Activated CD4-positive, alpha-beta T cell treated with anti-CD3 and anti-CD28 coated beads, Interleukin-2, amount 10 ng/mL, durations not matched to agents 24 days and 14 days (primary cell): ENCODE results near the gene GOLGA1. TPM values are rescaled to one million over a fixed set of nuclear protein-coding genes. Genes with fewer than 3 reads are reported as not detected.
"Not testable (repeated sequence)": the region's sequence is repeated elsewhere in the genome, so short reads cannot be mapped to it uniquely, and the experiment has no call there.

Source experiments
- DNase-seq: peaks from one replicate; pipeline ENCODE4 v3.0.0; 2022
- H3K27ac Mint-ChIP-seq: one replicate; pipeline ENCODE4 v1.8.0; 2022; ENCODE audit warnings: mild to moderate bottlenecking, mixed read lengths
- H3K27me3 Mint-ChIP-seq: one replicate; pipeline ENCODE4 v1.8.0; 2022; ENCODE audit warnings: mixed read lengths
- H3K36me3 Mint-ChIP-seq: one replicate; pipeline ENCODE4 v1.8.0; 2022; ENCODE audit warnings: low read depth, mild to moderate bottlenecking, mixed read lengths
- H3K4me1 Mint-ChIP-seq: one replicate; pipeline ENCODE4 v1.8.0; 2021; ENCODE audit warnings: mixed read lengths
- H3K4me3 Mint-ChIP-seq: one replicate; pipeline ENCODE4 v1.8.0; 2022; ENCODE audit warnings: mild to moderate bottlenecking, moderate library complexity, mixed read lengths
- H3K9me3 Mint-ChIP-seq: one replicate; pipeline ENCODE4 v1.8.0; 2021; ENCODE audit warnings: mixed read lengths
- intact Hi-C: fragments of 100-400 bp; cut with micrococcal nuclease; formaldehyde crosslinking; loops from one replicate; pipeline ENCODE4 v1.15.1; 2023
- total RNA-seq: library from RNA; stranded (reverse); gene quantifications from 2 replicates; pipeline ENCODE4 v1.2.3, GENCODE V29; 2022

Gene GOLGA1
- 17.3 and 19.3 TPM in 2 replicates for total RNA-seq

DNA sequence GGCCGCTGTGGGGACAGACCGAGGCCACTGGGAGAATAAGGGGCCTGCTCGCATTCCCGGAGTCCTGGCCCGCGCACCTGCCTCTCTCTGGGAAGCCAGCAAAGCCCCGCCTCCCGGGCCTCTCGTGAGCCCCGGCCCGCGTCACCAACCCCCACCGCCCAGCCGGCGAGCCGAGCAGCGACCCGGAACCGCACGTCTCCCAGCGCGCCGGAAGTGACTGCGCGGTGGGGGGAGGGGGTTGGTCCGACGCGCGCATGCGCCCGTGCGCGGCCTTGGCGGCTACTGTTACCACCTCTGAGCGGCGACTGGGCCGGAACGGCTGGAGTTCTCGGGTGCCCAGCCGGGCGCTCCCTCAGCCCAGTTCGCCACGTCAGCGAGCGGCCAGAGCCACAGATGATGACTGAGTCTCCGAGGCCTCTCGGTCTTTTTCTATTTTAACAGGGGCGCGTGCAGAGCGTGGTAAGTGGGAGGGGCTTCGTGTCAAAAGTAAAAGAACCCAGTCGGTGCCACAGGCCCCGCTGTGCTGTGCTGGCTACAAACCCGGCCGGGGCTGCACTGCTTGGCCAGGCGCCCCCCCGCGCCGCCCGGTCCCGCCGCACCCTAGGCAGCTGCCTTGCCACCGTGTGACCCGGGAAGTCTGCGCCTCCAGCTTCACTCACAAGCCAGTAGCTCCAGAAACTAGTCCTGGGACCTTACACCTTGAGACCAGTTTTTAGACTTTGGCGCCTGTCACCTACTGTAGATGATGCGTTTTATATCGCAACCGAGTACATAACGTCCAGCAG lies at the start of gene GOLGA1:
GOLGA1 (minus strand) TSS at position 190 of the 785 bp plus-strand sequence. CDS start 2,372 bp downstream, outside the sequence.
- intact Hi-C loops, result loop anchor here (1.0 to 5.0 kb wide), 7 partner anchors 71 to 431 kb away; partner anchors contain the start of genes HSPA5, NR6A1, PPP6C and SCAI
- Mint-ChIP-seq H3K4me3 (peak within 1 kb of the TSS; percentile 95), H3K27me3 (no peaks in the 10 kb centered on the region), H3K9me3 (no peaks in the 10 kb centered on the region), H3K27ac (peak within 1 kb of the TSS; percentile 99), H3K4me1 (peaks cover 21% of the 10 kb centered on the region), H3K36me3 (peaks cover 10% of the 10 kb centered on the region)
- DNase-seq, result peak; percentile 98

- no peak overlapping the region for H3K27ac Mint-ChIP-seq
- peaks cover 2% of the 10 kb centered on the region for H3K4me1 Mint-ChIP-seq
- DNase-seq, result no peak
- no peaks in the 10 kb centered on the region for H3K27me3 Mint-ChIP-seq
- H3K36me3 Mint-ChIP-seq, result peaks cover 14% of the 10 kb centered on the region
- H3K9me3 Mint-ChIP-seq, result no peaks in the 10 kb centered on the region
- H3K4me3 Mint-ChIP-seq, result no peak overlapping the region
- intact Hi-C loops, result no loop called here
Measured at GRCh38 chr9:124983698-124984097, 42.8 kb upstream of the GOLGA1 start.

DNA sequence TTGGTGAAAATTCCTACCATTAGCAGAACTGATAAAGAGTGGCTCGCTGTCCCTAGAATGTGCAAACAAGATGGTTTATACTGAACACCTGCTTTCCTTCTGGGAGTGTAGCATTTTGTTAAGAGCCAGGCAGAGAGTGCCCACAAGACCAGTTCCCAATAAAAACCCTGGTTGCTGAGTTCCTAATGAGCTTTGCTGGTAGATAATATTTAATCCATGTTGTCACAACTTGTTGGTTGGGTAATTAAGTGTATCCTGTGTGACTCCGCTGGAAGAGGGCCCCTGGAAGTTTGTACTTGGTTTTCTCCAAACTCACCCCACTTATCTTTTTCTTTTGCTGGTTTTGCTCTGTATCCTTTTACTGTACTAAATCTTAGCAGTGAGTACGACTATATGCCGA lies 39.5 kb upstream of the GOLGA1 start:
- no peaks in the 10 kb centered on the region for H3K27me3 Mint-ChIP-seq
- no peak for DNase-seq
- no peaks in the 10 kb centered on the region for H3K9me3 Mint-ChIP-seq
- peaks cover 2% of the 10 kb centered on the region for H3K4me1 Mint-ChIP-seq
- H3K4me3 Mint-ChIP-seq, result no peak overlapping the region
- H3K27ac Mint-ChIP-seq, result no peak overlapping the region
- H3K36me3 Mint-ChIP-seq, result peaks cover 14% of the 10 kb centered on the region
- intact Hi-C loops, result no loop called here

DNA sequence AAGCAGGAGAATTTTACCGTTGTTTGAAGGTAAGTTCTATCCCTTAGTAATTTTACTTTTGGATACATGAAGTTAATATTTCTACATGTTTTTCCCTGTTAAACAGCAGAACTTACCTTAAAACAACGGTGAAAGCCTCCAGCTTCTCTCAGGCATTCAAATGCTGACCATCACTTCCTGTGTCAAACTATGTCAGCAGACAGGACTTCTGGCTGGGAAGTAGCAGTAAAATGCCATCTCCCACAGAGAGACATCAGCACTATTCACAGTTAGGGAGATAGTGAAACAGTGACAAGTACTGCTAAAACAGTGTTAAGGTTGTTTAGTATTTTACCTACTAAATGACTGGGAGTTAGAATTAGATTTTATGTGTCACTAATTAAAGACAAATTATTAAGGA lies 34.2 kb upstream of the GOLGA1 start:
- peaks cover 3% of the 10 kb centered on the region for H3K4me1 Mint-ChIP-seq
- H3K9me3 Mint-ChIP-seq, result no peaks in the 10 kb centered on the region
- no peak overlapping the region for H3K4me3 Mint-ChIP-seq
- no peak for DNase-seq
- peaks cover 12% of the 10 kb centered on the region for H3K36me3 Mint-ChIP-seq
- no peak overlapping the region for H3K27ac Mint-ChIP-seq
- H3K27me3 Mint-ChIP-seq, result no peaks in the 10 kb centered on the region
- intact Hi-C loops, result no loop called here

DNA sequence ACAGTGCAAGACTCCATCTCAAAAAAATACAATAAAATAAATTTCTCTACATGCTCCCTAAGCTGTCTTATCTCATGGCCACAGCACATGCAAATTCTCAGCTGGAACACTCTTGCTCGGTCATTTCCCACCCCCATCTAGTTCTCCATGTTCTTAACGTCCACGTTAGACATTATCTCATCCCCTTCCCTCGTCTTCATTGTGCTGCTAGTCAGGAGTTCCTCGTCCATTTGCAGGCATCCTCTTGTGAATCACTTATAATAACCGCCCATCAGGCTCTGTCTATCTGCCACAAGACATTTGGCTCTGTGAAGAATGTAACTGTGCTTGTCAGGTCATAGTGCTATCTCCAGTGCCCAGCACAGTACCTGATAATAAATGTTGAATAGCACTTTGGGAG lies 32.9 kb upstream of the GOLGA1 start:
- Mint-ChIP-seq H3K4me1 (peaks cover 3% of the 10 kb centered on the region), H3K27ac (no peak overlapping the region), H3K36me3 (peaks cover 12% of the 10 kb centered on the region), H3K4me3 (no peak overlapping the region), H3K9me3 (no peaks in the 10 kb centered on the region), H3K27me3 (no peaks in the 10 kb centered on the region)
- no peak for DNase-seq
- intact Hi-C loops, result no loop called here

DNA sequence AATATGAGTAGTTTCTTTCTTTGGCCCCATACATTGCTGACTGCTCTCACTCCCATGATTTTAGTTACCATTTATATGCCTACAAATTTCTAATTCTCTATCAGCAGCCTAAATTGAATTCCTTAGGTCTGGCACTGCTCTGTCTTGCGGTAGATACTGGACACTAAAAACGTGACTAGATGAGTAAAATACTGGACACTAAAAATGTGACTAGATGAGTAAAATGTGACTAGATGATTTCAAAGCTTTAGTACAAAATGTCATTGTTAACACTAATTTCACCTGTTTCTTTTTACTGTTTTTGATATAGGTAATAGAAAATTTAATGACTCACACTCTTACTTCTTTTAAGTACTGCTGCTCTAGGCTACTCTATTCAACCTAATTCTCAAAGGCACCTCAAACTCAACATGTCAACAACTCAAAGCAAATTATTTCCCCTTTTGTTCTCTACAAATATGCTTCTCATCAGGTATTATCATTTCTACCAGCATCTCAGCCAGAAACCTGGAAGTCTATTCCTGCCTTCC lies 31.4 kb upstream of the GOLGA1 start:
- Mint-ChIP-seq H3K4me3 (no peak overlapping the region), H3K36me3 (peaks cover 17% of the 10 kb centered on the region), H3K4me1 (peaks cover 4% of the 10 kb centered on the region), H3K27ac (no peak overlapping the region), H3K27me3 (no peaks in the 10 kb centered on the region), H3K9me3 (no peaks in the 10 kb centered on the region)
- DNase-seq, result no peak
- intact Hi-C loops, result no loop called here

DNA sequence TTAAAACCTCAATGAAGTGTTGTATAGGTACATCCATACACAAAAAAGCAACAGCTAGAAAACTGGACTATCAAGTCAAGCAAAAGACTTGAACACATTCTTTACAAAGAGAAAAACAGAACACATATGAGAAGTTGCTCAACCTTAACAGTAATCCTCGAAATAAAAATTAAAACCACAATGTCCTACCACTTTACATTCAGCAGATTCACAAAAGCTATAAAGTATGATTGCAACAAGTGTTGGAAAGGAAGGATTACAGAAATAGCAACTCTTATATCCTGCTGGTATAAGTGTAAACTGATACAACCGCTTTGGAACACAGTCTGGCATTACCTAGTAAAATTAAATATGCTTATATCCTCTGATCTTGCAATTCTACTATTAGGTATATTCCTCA lies 28.5 kb upstream of the GOLGA1 start:
- intact Hi-C loops, result no loop called here
- no peaks in the 10 kb centered on the region for H3K9me3 Mint-ChIP-seq
- H3K4me1 Mint-ChIP-seq, result peaks cover 16% of the 10 kb centered on the region
- no peak for DNase-seq
- no peaks in the 10 kb centered on the region for H3K27me3 Mint-ChIP-seq
- no peak overlapping the region for H3K4me3 Mint-ChIP-seq
- peaks cover 16% of the 10 kb centered on the region for H3K36me3 Mint-ChIP-seq
- H3K27ac Mint-ChIP-seq, result no peak overlapping the region

GRCh38 chr9:124968238-124968637 lies 27.4 kb upstream of the GOLGA1 start:
- no peak overlapping the region for H3K4me3 Mint-ChIP-seq
- H3K36me3 Mint-ChIP-seq, result peaks cover 11% of the 10 kb centered on the region
- peaks cover 19% of the 10 kb centered on the region for H3K4me1 Mint-ChIP-seq
- no peak overlapping the region for H3K27ac Mint-ChIP-seq
- H3K27me3 Mint-ChIP-seq, result no peaks in the 10 kb centered on the region
- DNase-seq, result peak; percentile 48
- intact Hi-C loops, result no loop called here
- no peaks in the 10 kb centered on the region for H3K9me3 Mint-ChIP-seq

GRCh38 chr9:124965775-124966568 lies 25.1 kb upstream of the GOLGA1 start:
- intact Hi-C loops, result not testable (repeated sequence)
- peak; percentile 73 for DNase-seq

GRCh38 chr9:124964604-124965003 lies 23.7 kb upstream of the GOLGA1 start:
- intact Hi-C loops, result no loop called here
- Mint-ChIP-seq H3K36me3 (peaks cover 5% of the 10 kb centered on the region), H3K9me3 (no peaks in the 10 kb centered on the region), H3K4me3 (no peak overlapping the region), H3K27ac (no peak overlapping the region), H3K4me1 (peaks cover 17% of the 10 kb centered on the region), H3K27me3 (no peaks in the 10 kb centered on the region)
- DNase-seq, result peak; percentile 48

More at GRCh38 chr9:124965775-124966568, 25.1 kb upstream of the GOLGA1 start:
- Mint-ChIP-seq H3K4me3 (peak overlapping the region; percentile 68), H3K27ac (peak overlapping the region; percentile 85), H3K4me1 (peaks cover 17% of the 10 kb centered on the region)
- not testable (repeated sequence) for H3K27me3 Mint-ChIP-seq, H3K9me3 Mint-ChIP-seq, H3K36me3 Mint-ChIP-seq

DNA sequence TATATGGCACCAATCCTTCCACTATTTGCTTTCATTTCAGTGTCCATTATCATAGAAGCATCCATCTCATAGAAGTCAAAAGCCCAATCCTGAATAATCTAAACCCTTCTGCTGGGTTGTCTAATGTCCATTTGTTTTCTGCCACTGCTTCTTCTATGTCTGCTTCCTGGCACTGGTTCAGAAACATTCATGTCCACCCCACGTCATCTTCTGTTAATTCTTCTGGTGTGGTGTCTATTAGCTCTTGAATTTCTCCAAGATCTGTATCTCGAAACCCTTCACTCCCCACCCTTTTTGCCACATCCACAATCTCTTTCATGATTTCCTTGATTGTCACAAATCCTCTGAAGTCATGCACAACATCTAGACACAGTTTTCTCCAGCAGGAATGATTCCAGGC lies 23.2 kb upstream of the GOLGA1 start:
- Mint-ChIP-seq H3K4me1 (peaks cover 17% of the 10 kb centered on the region), H3K36me3 (peaks cover 5% of the 10 kb centered on the region), H3K4me3 (no peak overlapping the region), H3K27ac (no peak overlapping the region), H3K9me3 (no peaks in the 10 kb centered on the region), H3K27me3 (no peaks in the 10 kb centered on the region)
- DNase-seq, result peak; percentile 44
- intact Hi-C loops, result no loop called here

- Mint-ChIP-seq H3K4me1 (peaks cover 9% of the 10 kb centered on the region), H3K9me3 (no peaks in the 10 kb centered on the region), H3K27ac (no peak overlapping the region), H3K36me3 (peaks cover 3% of the 10 kb centered on the region), H3K4me3 (no peak overlapping the region), H3K27me3 (no peaks in the 10 kb centered on the region)
- intact Hi-C loops, result no loop called here
- DNase-seq, result no peak
Measured at GRCh38 chr9:124960409-124960752, 19.5 kb upstream of the GOLGA1 start.

DNA sequence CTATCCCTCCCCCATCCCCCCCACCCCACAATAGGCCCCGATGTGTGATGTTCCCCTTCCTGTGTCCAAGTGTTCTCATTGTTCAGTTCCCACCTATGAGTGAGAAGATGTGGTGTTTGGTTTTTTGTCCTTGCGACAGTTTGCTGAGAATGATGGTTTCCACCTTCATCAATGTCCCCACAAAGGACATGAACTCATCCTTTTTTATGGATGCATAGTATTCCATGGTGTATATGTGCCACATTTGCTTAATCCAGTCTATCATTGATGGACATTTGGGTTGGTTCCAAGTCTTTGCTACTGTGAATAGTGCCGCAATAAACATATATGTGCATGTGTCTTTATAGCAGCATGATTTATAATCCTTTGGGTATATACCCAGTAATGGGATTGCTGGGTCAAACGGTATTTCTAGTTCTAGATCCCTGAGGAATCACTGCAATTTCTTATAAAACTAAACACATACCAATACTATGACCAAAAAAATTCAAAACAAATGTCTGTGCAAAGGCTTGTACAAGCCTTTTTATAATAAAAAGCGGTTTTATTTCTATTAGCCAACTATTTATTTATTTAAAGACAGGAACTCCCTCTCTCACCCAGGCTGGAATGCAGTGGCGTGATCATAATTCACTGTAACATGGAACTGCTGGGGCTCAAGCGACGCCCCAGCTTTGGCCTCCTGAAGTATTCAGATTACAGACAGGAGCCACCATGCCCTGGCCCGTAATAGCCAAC lies 19.0 kb upstream of the GOLGA1 start:
- intact Hi-C loops, H3K27me3 Mint-ChIP-seq, H3K4me1 Mint-ChIP-seq, H3K27ac Mint-ChIP-seq, DNase-seq, H3K4me3 Mint-ChIP-seq, H3K36me3 Mint-ChIP-seq, H3K9me3 Mint-ChIP-seq: not testable (repeated sequence)
